ENCODE data around the gene IGDCC3.

Gene IGDCC3

GRCh38 chr15:65388306-65389080, 10.7 kb upstream of the IGDCC3 start:
- TF ChIP-seq CTCF (IDR thresholded peaks at IDR 0.05; ENCODE audit: insufficient read depth, low read depth, low read length, missing control alignments), result no peak
- DNase-seq (ENCODE audit: low read depth), result no peak
- H3K4me3 ChIP-seq (ENCODE audit: low read depth, low read length), result no peak overlapping the region

GRCh38 chr15:65386886-65387285, 9.1 kb upstream of the IGDCC3 start:
- no peak for TF ChIP-seq CTCF (IDR thresholded peaks at IDR 0.05; ENCODE audit: insufficient read depth, low read depth, low read length, missing control alignments)
- no peak for DNase-seq (ENCODE audit: low read depth)
- no peak overlapping the region for H3K4me3 ChIP-seq (ENCODE audit: low read depth, low read length)

- H3K4me3 ChIP-seq (ENCODE audit: low read depth, low read length), result no peak overlapping the region
- no peak for DNase-seq (ENCODE audit: low read depth)
Observed at GRCh38 chr15:65386376-65386775, 8.6 kb upstream of the IGDCC3 start.

GRCh38 chr15:65385870-65386258, 8.1 kb upstream of the IGDCC3 start:
- TF ChIP-seq CTCF (IDR thresholded peaks at IDR 0.05; ENCODE audit: insufficient read depth, low read depth, low read length, missing control alignments), result no peak
- no peak for DNase-seq (ENCODE audit: low read depth)
- H3K4me3 ChIP-seq (ENCODE audit: low read depth, low read length), result no peak overlapping the region

More at GRCh38 chr15:65386376-65386775, 8.6 kb upstream of the IGDCC3 start:
- TF ChIP-seq CTCF (IDR thresholded peaks at IDR 0.05; ENCODE audit: insufficient read depth, low read depth, low read length, missing control alignments), result no peak

- peak; percentile 85 for DNase-seq (ENCODE audit: low read depth)
- TF ChIP-seq CTCF (IDR thresholded peaks at IDR 0.05; ENCODE audit: insufficient read depth, low read depth, low read length, missing control alignments), result peak; percentile 92
- H3K4me3 ChIP-seq (ENCODE audit: low read depth, low read length), result peak overlapping the region; percentile 43
Observed at GRCh38 chr15:65384895-65385869, 7.4 kb upstream of the IGDCC3 start.

- DNase-seq (ENCODE audit: low read depth), result no peak
- H3K4me3 ChIP-seq (ENCODE audit: low read depth, low read length), result no peak overlapping the region
- no peak for TF ChIP-seq CTCF (IDR thresholded peaks at IDR 0.05; ENCODE audit: insufficient read depth, low read depth, low read length, missing control alignments)
Observed at GRCh38 chr15:65384505-65384894, 6.7 kb upstream of the IGDCC3 start.
